ENCODE results near the gene NAAA.
A peak's percentile ranks its signal among the peaks of the same experiment; 100 is the strongest.
"Not testable (repeated sequence)": the region's sequence is repeated elsewhere in the genome, so short reads cannot be mapped to it uniquely, and the experiment has no call there.

The NAAA gene

DNA sequence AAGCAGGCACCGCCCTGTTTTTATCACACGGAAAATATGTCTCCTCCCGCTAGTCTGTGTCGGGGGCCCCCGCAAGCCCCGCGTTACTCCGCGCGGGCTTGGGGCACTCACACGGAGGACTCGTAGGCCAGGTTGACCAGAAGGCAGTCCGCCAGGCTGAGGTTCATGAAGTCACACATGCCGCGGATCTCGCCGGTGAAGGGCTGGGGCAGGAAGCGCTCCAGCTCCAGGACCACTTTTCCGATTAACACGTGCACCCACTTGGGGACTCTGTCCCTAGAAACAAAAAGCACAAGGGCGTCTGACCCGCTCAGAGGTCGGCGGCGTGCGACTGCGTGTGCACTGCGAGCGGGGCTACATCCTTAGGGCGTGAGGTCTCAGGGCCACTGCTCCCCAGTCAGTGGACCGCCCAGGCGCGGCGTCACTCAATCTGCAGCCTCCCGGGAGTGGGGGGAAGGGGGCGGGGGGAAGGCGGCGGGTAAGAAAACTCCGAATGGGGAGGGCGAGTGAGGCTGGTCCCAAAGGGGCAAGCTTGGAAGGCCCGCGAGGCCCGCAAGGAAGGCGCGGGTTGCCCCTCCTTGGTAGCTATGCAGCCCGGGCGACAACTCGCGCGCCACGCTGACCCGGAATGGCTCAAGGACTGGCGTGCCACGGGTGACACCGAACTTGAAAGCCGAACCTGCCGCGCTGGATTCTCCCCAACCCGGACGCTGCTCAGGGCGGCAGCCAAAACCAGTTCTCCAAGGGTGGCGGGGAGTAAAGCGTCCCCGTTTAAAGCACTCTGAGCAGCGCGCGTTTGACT lies 722 bp downstream of the NAAA start:
- in situ Hi-C loops (cut with MboI; ENCODE audit: low sequenced_read_pairs) = no loop called here
- Histone ChIP-seq H3K36me3 (replicated peaks) (peaks cover 14% of the 10 kb centered on the region), H3K4me3 (peak overlapping the region; percentile 79), H3K4me1 (peaks cover 15% of the 10 kb centered on the region), H3K27me3 (ENCODE audit: low read depth) (no peaks in the 10 kb centered on the region), H3K9me3 (no peaks in the 10 kb centered on the region)
- peak; percentile 58 to 91 for DNase-seq (ENCODE audit: low spot score in 2 of 2)

DNA sequence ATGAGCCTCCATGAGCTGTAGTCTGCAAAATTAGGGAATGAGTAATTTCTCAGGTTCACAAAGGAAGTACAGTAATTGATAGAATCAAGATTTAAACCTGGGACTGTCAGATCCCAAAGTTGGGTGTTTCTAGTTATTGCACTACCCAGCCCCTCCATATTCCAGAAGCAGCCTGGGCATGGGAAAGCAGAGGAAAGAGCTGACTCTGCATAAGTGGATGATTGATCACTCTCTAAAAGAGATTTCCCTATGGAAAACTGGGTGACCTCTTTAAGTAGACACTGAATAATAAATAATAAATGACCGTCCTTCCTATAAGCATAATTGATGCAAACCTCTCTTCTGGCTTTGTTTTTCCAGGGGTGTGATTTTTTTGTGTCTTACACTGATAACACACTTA lies 5.2 kb downstream of the NAAA start:
- Histone ChIP-seq H3K27me3 (ENCODE audit: low read depth) (no peaks in the 10 kb centered on the region), H3K9me3 (no peaks in the 10 kb centered on the region), H3K36me3 (replicated peaks) (peaks cover 23% of the 10 kb centered on the region), H3K4me3 (no peak overlapping the region), H3K4me1 (peaks cover 15% of the 10 kb centered on the region)
- in situ Hi-C loops (cut with MboI; ENCODE audit: low sequenced_read_pairs) = no loop called here
- DNase-seq (ENCODE audit: low spot score in 2 of 2) = no peak

DNA sequence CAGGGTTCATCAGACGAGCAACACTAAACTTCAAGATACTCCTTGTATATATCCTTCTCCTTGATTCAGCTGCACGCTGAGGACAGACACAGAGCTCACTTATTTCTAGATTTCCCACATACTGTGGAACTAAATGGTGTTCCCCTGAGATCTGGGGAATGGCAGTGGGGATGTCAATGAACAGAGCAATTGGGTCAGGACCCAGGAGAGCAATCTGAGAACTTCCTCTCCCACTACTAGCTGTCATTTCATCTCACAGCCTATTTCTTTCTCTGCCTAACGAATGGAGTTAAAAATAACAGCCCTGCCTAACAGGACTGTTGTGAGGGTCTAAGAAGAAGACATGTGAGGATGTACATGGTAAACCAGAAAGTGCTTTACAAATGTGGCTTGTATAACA lies 10.7 kb downstream of the NAAA start:
- no peak for DNase-seq (ENCODE audit: low spot score in 2 of 2)
- in situ Hi-C loops (cut with MboI; ENCODE audit: low sequenced_read_pairs) = no loop called here
- no peaks in the 10 kb centered on the region for H3K27me3 ChIP-seq (ENCODE audit: low read depth)

DNA sequence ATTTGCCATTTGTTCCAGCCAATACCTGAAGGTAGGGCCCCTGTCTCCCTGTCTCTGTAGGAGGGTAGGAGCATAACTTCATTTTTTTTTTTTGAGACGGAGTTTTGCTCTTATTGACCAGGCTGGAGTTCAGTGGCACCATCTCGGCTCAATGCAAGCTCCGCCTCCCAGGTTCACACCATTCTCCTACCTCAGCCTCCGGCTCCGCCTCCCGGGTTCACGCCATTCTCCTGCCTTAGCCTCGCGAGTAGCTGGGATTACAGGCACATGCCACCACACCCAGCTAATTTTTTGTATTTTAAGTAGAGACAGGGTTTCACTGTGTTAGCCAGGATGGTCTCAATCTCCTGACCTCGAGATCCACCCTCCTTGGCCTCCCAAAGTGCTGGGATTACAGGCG lies 15.9 kb downstream of the NAAA start:
- H3K36me3 ChIP-seq (replicated peaks) = peaks cover 47% of the 10 kb centered on the region
- in situ Hi-C loops (cut with MboI; ENCODE audit: low sequenced_read_pairs); H3K4me3 ChIP-seq; H3K4me1 ChIP-seq; H3K9me3 ChIP-seq; H3K27me3 ChIP-seq (ENCODE audit: low read depth): not testable (repeated sequence)
- peak in 1 of 2 experiments; percentile 31 for DNase-seq (ENCODE audit: low spot score in 2 of 2)

More for the DNA sequence above, 10.7 kb downstream of the NAAA start:
- Histone ChIP-seq H3K36me3 (replicated peaks) (peaks cover 34% of the 10 kb centered on the region), H3K4me3 (no peak overlapping the region), H3K4me1 (no peaks in the 10 kb centered on the region), H3K9me3 (no peaks in the 10 kb centered on the region)

DNA sequence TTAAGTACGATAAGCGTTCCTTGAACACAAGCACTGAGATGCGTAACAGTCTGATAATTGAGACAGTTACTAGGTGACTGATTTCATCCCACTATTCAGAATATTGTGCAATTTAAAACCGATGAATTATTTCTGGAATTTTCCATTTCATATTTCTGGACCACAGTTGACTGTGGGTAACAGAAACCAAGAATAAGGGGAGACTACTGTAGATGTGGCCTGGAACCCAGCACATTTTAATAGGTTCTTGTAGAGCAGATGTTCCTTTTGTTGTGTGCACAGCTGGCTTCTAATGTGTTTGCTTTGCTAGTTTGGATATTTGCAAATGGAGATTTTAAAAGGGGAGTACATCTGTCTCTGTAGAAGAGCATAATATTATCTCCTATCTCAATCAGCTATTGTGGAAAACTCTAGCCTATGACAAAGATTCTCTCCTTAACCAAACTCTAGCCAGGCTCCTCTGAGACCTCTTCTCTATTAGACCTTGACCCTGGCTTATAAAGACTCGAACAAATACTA lies 16.4 kb downstream of the NAAA start:
- DNase-seq (ENCODE audit: low spot score in 2 of 2) = no peak
- Histone ChIP-seq H3K4me1 (no peaks in the 10 kb centered on the region), H3K9me3 (no peaks in the 10 kb centered on the region), H3K27me3 (ENCODE audit: low read depth) (no peaks in the 10 kb centered on the region), H3K36me3 (replicated peaks) (peaks cover 47% of the 10 kb centered on the region), H3K4me3 (no peak overlapping the region)
- in situ Hi-C loops (cut with MboI; ENCODE audit: low sequenced_read_pairs) = no loop called here

DNA sequence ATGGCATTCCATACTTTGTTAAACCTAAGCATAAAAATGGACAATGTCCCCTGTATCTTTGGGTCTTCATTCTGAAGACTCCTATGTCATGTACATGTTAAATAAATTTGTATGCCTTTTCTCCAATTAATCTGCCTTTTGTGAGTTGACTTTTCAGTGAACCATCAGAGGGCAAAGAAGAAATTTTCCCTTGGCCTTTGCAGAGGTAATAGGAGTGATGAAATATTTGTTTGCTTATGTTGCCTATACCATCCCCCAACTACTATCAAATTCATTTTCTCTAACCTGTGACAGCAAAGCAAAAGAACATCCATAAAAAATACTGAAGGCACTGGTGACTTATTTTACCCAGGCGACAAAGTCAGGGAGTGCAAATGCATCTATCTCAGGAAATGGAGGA lies 18.2 kb downstream of the NAAA start:
- H3K27me3 ChIP-seq (ENCODE audit: low read depth) = no peaks in the 10 kb centered on the region
- no peaks in the 10 kb centered on the region for H3K9me3 ChIP-seq
- peaks cover 42% of the 10 kb centered on the region for H3K36me3 ChIP-seq (replicated peaks)
- H3K4me3 ChIP-seq = no peak overlapping the region
- in situ Hi-C loops (cut with MboI; ENCODE audit: low sequenced_read_pairs) = no loop called here
- no peaks in the 10 kb centered on the region for H3K4me1 ChIP-seq
- DNase-seq (ENCODE audit: low spot score in 2 of 2) = no peak

DNA sequence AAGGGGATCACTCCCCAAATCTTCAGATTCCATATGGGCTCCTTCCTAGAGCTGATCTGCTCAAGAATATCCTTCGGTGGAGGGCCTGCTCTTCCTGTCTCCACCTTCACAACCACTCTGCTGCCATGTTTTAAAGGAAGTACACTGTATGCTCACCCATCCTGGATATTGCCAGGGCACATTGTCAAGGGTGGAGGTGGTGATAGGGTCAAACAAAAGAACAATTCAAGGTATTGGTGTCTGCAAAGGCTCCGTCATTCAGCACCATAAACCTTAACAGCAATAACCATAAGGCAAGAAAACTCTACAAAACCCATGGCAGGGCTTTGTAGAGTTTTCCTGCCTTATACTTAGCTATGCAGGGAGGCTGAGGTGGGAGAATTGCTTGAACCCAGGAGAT lies 18.9 kb downstream of the NAAA start:
- Histone ChIP-seq H3K36me3 (replicated peaks) (peaks cover 41% of the 10 kb centered on the region), H3K9me3 (no peaks in the 10 kb centered on the region), H3K27me3 (ENCODE audit: low read depth) (no peaks in the 10 kb centered on the region), H3K4me1 (no peaks in the 10 kb centered on the region), H3K4me3 (no peak overlapping the region)
- DNase-seq (ENCODE audit: low spot score in 2 of 2) = no peak
- in situ Hi-C loops (cut with MboI; ENCODE audit: low sequenced_read_pairs) = no loop called here

DNA sequence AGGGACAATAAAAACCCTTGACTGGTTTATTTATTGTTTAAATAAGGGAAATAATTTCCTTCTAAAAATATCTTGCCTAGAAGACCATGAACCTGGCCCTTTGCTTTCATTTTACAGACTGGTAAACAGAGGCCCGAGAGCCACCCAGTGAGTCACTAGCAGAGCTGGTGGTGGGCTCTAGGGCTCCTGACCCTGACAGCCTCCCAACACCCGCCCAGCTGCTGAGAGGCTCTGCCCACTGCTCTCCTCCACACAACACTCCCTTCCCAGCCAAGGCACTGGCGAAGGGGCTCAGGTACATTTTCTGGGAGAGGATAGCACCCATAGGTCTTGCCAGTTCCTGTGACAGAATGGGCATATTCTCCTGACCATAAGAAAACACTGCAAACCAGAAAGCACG lies 20.5 kb downstream of the NAAA start:
- Histone ChIP-seq H3K4me3 (no peak overlapping the region), H3K4me1 (peaks cover 5% of the 10 kb centered on the region; the same call in 1 of the 2 replicates), H3K36me3 (replicated peaks) (peaks cover 35% of the 10 kb centered on the region), H3K27me3 (ENCODE audit: low read depth) (no peaks in the 10 kb centered on the region), H3K9me3 (no peaks in the 10 kb centered on the region)
- in situ Hi-C loops (cut with MboI; ENCODE audit: low sequenced_read_pairs) = no loop called here
- no peak for DNase-seq (ENCODE audit: low spot score in 2 of 2)

DNA sequence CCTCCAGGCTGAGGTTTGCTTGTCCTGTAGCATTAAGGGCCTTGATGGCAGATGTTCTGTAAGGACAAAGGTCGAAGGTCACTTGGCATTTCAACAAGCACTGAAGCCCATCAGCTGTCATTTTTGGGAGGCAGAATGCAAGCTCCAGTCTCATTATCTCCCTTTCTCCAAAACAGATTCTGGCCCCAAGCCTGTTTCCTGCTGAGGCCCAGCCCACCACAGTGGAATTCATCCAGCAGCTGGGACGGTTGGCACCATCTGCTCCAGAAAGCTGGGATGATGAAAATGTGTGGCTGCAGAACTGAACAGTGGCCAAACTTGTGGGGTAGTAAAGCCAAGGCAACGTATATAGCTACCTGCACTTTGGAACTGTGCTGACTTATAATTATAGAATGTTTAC lies 20.9 kb downstream of the NAAA start:
- H3K27me3 ChIP-seq (ENCODE audit: low read depth) = no peaks in the 10 kb centered on the region
- no peak for DNase-seq (ENCODE audit: low spot score in 2 of 2)
- H3K4me3 ChIP-seq = no peak overlapping the region
- in situ Hi-C loops (cut with MboI; ENCODE audit: low sequenced_read_pairs) = no loop called here
- no peaks in the 10 kb centered on the region for H3K9me3 ChIP-seq
- peaks cover 31% of the 10 kb centered on the region for H3K36me3 ChIP-seq (replicated peaks)
- H3K4me1 ChIP-seq = peaks cover 5% of the 10 kb centered on the region; the same call in 1 of the 2 replicates

DNA sequence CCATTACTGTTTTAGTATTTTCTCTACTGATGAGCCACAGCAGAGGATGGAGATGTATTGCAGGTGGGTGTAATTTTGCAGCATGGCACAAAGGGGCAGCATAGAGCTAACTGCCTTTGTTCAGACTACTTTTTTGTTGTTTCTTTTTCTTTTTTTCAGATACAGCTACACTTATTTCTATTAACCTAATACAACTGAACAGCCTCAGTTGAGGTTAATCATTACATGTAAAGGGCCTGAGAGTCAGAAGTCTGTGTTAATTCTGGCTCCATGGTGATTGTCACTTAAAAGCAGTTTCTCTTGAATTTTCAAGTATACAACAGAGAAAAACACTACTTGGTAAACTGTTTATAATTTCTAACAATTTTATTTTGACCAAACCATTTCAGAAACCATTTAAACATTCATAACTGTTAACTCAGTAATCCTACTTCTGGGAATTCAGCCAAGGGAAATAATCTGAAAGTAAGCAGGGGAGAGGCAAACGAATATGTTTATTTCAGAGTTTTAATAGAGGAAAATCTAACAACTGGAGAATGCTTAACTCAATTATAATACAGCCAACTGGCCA lies 24.6 kb downstream of the NAAA start:
- in situ Hi-C loops (cut with MboI; ENCODE audit: low sequenced_read_pairs) = no loop called here
- Histone ChIP-seq H3K27me3 (ENCODE audit: low read depth) (no peaks in the 10 kb centered on the region), H3K9me3 (peaks cover 3% of the 10 kb centered on the region; the same call in 1 of the 2 replicates), H3K4me3 (no peak overlapping the region), H3K36me3 (replicated peaks) (peaks cover 19% of the 10 kb centered on the region), H3K4me1 (peaks cover 5% of the 10 kb centered on the region; the same call in 1 of the 2 replicates)
- DNase-seq (ENCODE audit: low spot score in 2 of 2) = peak; percentile 66 to 77

DNA sequence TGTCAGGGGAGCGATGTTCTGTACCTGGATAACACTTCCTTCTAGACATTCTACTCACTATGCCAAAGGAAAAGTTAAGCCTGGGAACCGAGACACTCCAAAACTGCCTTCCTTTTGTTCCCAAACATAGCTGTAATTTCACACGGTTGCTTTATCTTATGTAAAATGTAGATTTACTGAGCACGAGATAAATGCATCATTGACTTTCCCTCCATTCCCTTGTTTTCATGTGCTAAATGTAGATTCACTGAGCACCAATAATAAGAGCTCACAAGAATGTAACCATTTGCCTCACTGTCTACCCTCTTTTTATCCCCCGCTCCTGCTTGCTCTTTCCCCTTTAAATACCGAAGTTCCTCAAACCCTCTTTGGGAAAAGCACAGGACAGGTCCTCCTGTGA lies 27.8 kb downstream of the NAAA start:
- Histone ChIP-seq H3K9me3 (peaks cover 21% of the 10 kb centered on the region), H3K36me3 (replicated peaks) (peaks cover 5% of the 10 kb centered on the region), H3K27me3 (ENCODE audit: low read depth) (no peaks in the 10 kb centered on the region), H3K4me3 (no peak overlapping the region), H3K4me1 (peaks cover 17% of the 10 kb centered on the region)
- in situ Hi-C loops (cut with MboI; ENCODE audit: low sequenced_read_pairs) = no loop called here
- DNase-seq (ENCODE audit: low spot score in 2 of 2) = no peak

DNA sequence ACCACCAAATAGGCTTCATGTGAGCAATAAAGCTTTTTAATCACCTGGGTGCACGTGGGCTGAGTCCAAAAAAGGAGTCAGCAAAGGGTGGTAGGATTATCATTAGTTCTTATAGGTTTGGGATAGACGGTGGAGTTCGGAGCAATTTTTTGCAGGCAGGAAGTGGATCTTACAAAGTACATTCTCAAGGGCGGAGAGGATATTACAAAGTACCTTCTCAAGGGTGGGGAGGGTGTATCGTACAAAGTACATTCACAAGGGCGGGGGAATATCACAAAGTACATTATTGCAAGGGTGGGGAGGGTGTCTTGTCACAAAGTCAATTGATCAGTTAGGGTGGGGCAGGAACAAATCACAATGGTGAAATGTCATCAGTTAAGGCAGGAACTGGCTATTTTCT lies 30.0 kb downstream of the NAAA start:
- peaks cover 22% of the 10 kb centered on the region for H3K9me3 ChIP-seq
- in situ Hi-C loops (cut with MboI; ENCODE audit: low sequenced_read_pairs); H3K4me3 ChIP-seq; DNase-seq (ENCODE audit: low spot score in 2 of 2); H3K27me3 ChIP-seq (ENCODE audit: low read depth); H3K36me3 ChIP-seq (replicated peaks): not testable (repeated sequence)
- H3K4me1 ChIP-seq = peaks cover 12% of the 10 kb centered on the region

DNA sequence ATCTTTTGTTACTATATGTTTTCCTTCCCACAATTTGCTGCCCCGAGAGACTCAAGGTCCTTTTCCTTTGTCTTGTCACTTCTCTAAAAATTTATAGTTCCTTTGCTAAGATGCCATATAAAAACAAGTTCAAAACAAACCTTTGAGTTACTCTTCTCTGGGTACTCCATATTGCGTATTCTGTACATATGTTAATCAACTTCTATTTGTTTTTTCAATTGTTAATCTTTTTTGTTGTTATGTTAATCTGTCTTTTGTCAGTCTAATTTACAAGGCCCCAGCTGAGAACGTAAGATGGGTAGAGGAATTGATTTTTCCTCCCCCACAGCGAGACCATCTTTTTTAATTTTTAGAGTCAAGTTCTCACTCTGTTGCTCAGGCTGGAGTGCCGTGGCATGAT lies 31.4 kb downstream of the NAAA start:
- Histone ChIP-seq H3K9me3 (peaks cover 22% of the 10 kb centered on the region), H3K4me3 (no peak overlapping the region), H3K27me3 (ENCODE audit: low read depth) (no peaks in the 10 kb centered on the region), H3K36me3 (replicated peaks) (peaks cover under 1% of the 10 kb centered on the region), H3K4me1 (peaks cover 12% of the 10 kb centered on the region)
- peak; percentile 13 to 96 for DNase-seq (ENCODE audit: low spot score in 2 of 2)
- in situ Hi-C loops (cut with MboI; ENCODE audit: low sequenced_read_pairs) = no loop called here

DNA sequence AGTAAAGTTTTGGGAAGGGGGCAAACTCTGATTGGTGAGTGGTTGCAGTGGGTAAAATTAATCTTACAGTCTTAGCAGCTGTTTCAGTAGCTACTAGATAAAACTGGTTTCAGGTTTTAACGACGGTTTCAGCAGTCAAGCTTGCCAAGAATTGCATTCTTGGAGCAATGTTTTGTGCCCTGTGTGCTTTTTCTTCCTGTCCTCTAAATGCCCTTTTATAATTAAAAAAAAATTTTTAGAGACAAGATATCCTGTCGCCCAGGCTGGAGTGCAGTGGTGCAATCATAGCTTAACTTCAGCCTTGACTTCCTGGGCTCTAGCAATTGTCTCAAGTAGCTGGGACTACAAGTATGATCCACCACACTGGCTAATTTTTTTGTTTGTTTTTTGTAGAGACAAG lies 32.3 kb downstream of the NAAA start:
- in situ Hi-C loops (cut with MboI; ENCODE audit: low sequenced_read_pairs) = no loop called here
- Histone ChIP-seq H3K36me3 (replicated peaks) (no peaks in the 10 kb centered on the region), H3K27me3 (ENCODE audit: low read depth) (no peaks in the 10 kb centered on the region), H3K4me3 (no peak overlapping the region), H3K4me1 (peaks cover 12% of the 10 kb centered on the region), H3K9me3 (peaks cover 22% of the 10 kb centered on the region)
- DNase-seq (ENCODE audit: low spot score in 2 of 2) = no peak

Measured in HAP-1 (cell line).